Caco-2 (cell line): ENCODE data around the gene ZC3H6. TPM values are rescaled to one million over a fixed set of nuclear protein-coding genes. Genes with fewer than 3 reads are reported as not detected.

Experiments
- BruUV-seq: library from RNA; stranded (reverse); fragments of 400-500 nt; replicated peaks from 2 replicates; lab custom pipeline; 2021; lab: Mats Ljungman, UMichigan
- CTCF ChIA-PET: fragments of 300-600 bp; sonication (Branson Sonifier 250); formaldehyde crosslinking; loops from one replicate; lab custom pipeline; 2022; ENCODE audit warnings: antibody characterized with exemption; lab: Charles Lee
- POLR2A ChIA-PET: fragments of 300-600 bp; sonication (Branson Sonifier 250); formaldehyde crosslinking; loops from one replicate; lab custom pipeline; 2022; ENCODE audit warnings: antibody characterized with exemption; lab: Charles Lee
- DNase-seq, 2 experiments: peaks; one replicate each; pipeline versions ENCODE4 v3.0.0 to v3.0.0-alpha.2; 2020 to 2022
- H3K27me3 ChIP-seq: replicated peaks from 2 replicates; pipeline ENCODE4 v1.6.0; 2011; ENCODE audit warnings: low read length; ENCODE audit not compliant: control insufficient read depth, insufficient read depth
- H3K36me3 ChIP-seq: 2 replicates; pipeline ENCODE4 v1.5.1; 2011; ENCODE audit warnings: low read length; ENCODE audit not compliant: control insufficient read depth, insufficient read depth
- H3K4me1 ChIP-seq: fragments of 250-450 bp; sonication (Bioruptor Pico); 2 replicates; pipeline ENCODE4 v1.5.1; 2020; ENCODE audit warnings: mild to moderate bottlenecking
- H3K4me3 ChIP-seq: 2 replicates; pipeline ENCODE4 v1.5.1; 2011; ENCODE audit warnings: low read depth, mild to moderate bottlenecking, control low read depth, low read length
- H3K9me3 ChIP-seq: fragments of 250-450 bp; sonication (Bioruptor Pico); 2 replicates; pipeline ENCODE4 v1.5.1; 2020; ENCODE audit warnings: mild to moderate bottlenecking, moderate library complexity
- H3K27ac Mint-ChIP-seq: one replicate; pipeline ENCODE4 v1.8.0; 2022; ENCODE audit warnings: mixed read lengths; ENCODE audit not compliant: unreplicated experiment
- H3K27me3 Mint-ChIP-seq: one replicate; pipeline ENCODE4 v1.8.0; 2022; ENCODE audit warnings: mixed read lengths; ENCODE audit not compliant: insufficient read depth, unreplicated experiment
- H3K36me3 Mint-ChIP-seq: one replicate; pipeline ENCODE4 v1.8.0; 2022; ENCODE audit warnings: mild to moderate bottlenecking, mixed read lengths; ENCODE audit not compliant: insufficient read depth, unreplicated experiment
- H3K4me1 Mint-ChIP-seq: one replicate; pipeline ENCODE4 v1.8.0; 2022; ENCODE audit warnings: low read depth, mixed read lengths; ENCODE audit not compliant: unreplicated experiment
- H3K4me3 Mint-ChIP-seq: one replicate; pipeline ENCODE4 v1.8.0; 2022; ENCODE audit warnings: mild to moderate bottlenecking, moderate library complexity, mixed read lengths; ENCODE audit not compliant: unreplicated experiment
- H3K9me3 Mint-ChIP-seq: one replicate; pipeline ENCODE4 v1.8.0; 2022; ENCODE audit warnings: mixed read lengths; ENCODE audit not compliant: unreplicated experiment
- intact Hi-C: fragments of 100-400 bp; cut with micrococcal nuclease; formaldehyde crosslinking; loops from one replicate; pipeline ENCODE4 v1.10.0; 2022; ENCODE audit not compliant: unreplicated experiment
- total RNA-seq: library from RNA; stranded (reverse); gene quantifications from 2 replicates; pipeline ENCODE4 v1.2.3, GENCODE V29; 2022
- TF ChIP-seq, protein P1 (sequence below), 2 experiments: fragments of 200-600 bp in 1 of 2; IDR thresholded peaks; 1 replicate in 1 of 2; 2 replicates in 1 of 2; pipeline versions ENCODE4 v1.5.1 to v1.8.0; 2011 to 2022; ENCODE audit warnings: antibody characterized with exemption in 1 of 2, control low read depth in 1 of 2, inconsistent platforms in 1 of 2, low read depth in 1 of 2, low read length in 1 of 2, mild to moderate bottlenecking in 1 of 2, moderate library complexity in 1 of 2; ENCODE audit not compliant: insufficient read depth in 1 of 2, severe bottlenecking in 1 of 2, unreplicated experiment in 1 of 2

The ZC3H6 gene
- total RNA-seq, 1 experiment from 2014 or later, result 1.9 TPM

DNA sequence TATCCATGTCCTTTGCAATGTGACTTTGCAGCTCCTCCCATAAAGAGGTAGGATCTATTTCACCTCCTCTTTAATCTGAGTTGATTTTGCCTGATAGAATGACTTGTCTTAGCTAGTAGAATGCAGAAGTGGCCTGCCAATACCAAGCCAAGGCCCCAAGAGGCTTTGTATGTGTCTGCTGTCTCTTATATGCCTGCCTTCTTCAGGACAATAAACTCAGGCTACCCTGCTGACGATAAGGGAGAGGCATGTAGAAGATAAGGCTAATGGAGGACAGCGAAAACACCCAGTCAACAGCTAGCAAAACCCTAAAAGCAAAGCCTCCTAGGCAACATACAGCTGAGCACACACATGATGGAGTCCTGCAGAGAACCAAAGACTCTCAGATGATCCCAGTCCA lies 18.7 kb upstream of the ZC3H6 start:
- ChIA-PET CTCF (interaction anchor here (0.7 kb wide), 1 partner anchor 195 kb away, joined by 4 read pairs; no protein-coding TSS in a partner anchor), POLR2A (no interaction called here)
- Mint-ChIP-seq H3K9me3 (no peaks in the 10 kb centered on the region), H3K27ac (no peak overlapping the region), H3K4me3 (no peak overlapping the region), H3K27me3 (no peaks in the 10 kb centered on the region), H3K36me3 (peaks cover 9% of the 10 kb centered on the region), H3K4me1 (peaks cover 5% of the 10 kb centered on the region)
- TF ChIP-seq, protein P1, sequence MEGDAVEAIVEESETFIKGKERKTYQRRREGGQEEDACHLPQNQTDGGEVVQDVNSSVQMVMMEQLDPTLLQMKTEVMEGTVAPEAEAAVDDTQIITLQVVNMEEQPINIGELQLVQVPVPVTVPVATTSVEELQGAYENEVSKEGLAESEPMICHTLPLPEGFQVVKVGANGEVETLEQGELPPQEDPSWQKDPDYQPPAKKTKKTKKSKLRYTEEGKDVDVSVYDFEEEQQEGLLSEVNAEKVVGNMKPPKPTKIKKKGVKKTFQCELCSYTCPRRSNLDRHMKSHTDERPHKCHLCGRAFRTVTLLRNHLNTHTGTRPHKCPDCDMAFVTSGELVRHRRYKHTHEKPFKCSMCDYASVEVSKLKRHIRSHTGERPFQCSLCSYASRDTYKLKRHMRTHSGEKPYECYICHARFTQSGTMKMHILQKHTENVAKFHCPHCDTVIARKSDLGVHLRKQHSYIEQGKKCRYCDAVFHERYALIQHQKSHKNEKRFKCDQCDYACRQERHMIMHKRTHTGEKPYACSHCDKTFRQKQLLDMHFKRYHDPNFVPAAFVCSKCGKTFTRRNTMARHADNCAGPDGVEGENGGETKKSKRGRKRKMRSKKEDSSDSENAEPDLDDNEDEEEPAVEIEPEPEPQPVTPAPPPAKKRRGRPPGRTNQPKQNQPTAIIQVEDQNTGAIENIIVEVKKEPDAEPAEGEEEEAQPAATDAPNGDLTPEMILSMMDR (IDR thresholded peaks at IDR 0.05; ENCODE audit: insufficient read depth in 1 of 2, low read depth in 1 of 2, low read length in 1 of 2, severe bottlenecking in 1 of 2, unreplicated experiment in 1 of 2), result no peak
- intact Hi-C loops, result loop anchor here (5.0 to 10.0 kb wide), 4 partner anchors 134 to 372 kb away; partner anchors contain the start of genes ANAPC1, RGPD8 and TTL
- BruUV-seq, result no TSS peak
- DNase-seq, result no peak
- Histone ChIP-seq H3K9me3 (no peaks in the 10 kb centered on the region), H3K4me3 (no peak overlapping the region), H3K4me1 (peaks cover 12% of the 10 kb centered on the region; the same call in 1 of the 2 replicates), H3K27me3 (no peaks in the 10 kb centered on the region), H3K36me3 (no peaks in the 10 kb centered on the region)

- H3K4me1 ChIP-seq, result peaks cover 12% of the 10 kb centered on the region; the same call in 1 of the 2 replicates
- H3K36me3 ChIP-seq, result no peaks in the 10 kb centered on the region
- TF ChIP-seq, protein P1 (IDR thresholded peaks at IDR 0.05; ENCODE audit: insufficient read depth in 1 of 2, low read depth in 1 of 2, low read length in 1 of 2, severe bottlenecking in 1 of 2, unreplicated experiment in 1 of 2), result no peak
- POLR2A ChIA-PET, result no interaction called here
- no peak overlapping the region for H3K4me3 ChIP-seq
- BruUV-seq, result no TSS peak
- no peaks in the 10 kb centered on the region for H3K9me3 ChIP-seq
- intact Hi-C loops, result loop anchor here (5.0 to 10.0 kb wide), 4 partner anchors 135 to 373 kb away; partner anchors contain the start of genes ANAPC1, RGPD8 and TTL
- H3K27ac Mint-ChIP-seq, result no peak overlapping the region
- peaks cover 5% of the 10 kb centered on the region for H3K4me1 Mint-ChIP-seq
- H3K9me3 Mint-ChIP-seq, result no peaks in the 10 kb centered on the region
- peaks cover 9% of the 10 kb centered on the region for H3K36me3 Mint-ChIP-seq
- no peak for DNase-seq
- no peak overlapping the region for H3K4me3 Mint-ChIP-seq
- no peaks in the 10 kb centered on the region for H3K27me3 Mint-ChIP-seq
- CTCF ChIA-PET, result no interaction called here
- no peaks in the 10 kb centered on the region for H3K27me3 ChIP-seq
These were observed 17.8 kb upstream of the ZC3H6 start for GRCh38 chr2:112257575-112257974.

DNA sequence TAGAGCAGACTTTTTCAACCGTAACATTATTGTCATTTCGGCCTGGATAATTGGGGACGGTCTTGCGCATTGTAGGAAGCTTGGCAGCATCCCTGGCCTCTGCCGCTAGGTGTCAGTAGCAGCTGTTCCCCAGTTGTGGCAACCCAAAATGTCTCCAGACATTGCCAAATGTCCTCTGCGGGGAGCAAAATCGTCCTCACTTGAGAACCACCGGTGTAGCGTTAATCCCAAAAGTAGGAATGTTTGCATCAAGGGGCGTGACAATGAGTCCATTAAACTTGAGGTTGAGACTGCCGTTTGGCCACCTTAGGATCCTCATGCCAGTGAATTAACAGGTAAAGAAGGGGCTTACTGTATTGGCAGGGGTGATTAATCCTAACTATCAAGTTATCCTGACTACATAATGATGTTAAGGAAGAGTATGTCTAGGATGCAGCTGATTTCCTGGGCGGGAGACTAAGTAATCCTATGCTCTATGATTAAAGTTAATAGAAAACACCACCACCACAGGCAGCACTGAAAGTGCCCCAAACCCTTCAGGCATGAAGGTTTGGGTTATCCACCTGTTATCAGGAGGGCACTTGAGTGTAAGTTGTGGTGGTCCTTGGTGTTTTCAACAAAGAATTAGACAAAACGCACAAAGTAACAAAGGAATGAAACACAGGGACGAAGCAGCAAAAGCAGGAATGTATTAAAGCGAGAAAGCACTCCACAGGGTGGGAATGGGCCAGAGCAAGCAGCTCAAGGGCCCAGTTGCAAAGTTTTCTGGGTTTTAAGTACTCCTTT lies 15.7 kb upstream of the ZC3H6 start:
- H3K36me3 Mint-ChIP-seq, result peaks cover 2% of the 10 kb centered on the region
- 0 out of 2 replicates have a peak overlapping the region, but pooled peaks have one; percentile 15 for H3K4me3 ChIP-seq
- 0 out of 2 replicates have a peak, but pooled peaks cover 3% of the 10 kb centered on the region for H3K4me1 ChIP-seq
- intact Hi-C loops, result loop anchor here (5.0 to 10.0 kb wide), 4 partner anchors 137 to 375 kb away; partner anchors contain the start of genes ANAPC1, RGPD8 and TTL
- no peaks in the 10 kb centered on the region; the same call in 1 of the 2 replicates for H3K9me3 ChIP-seq
- H3K4me3 Mint-ChIP-seq, result peak overlapping the region; percentile 49
- H3K4me1 Mint-ChIP-seq, result peaks cover 5% of the 10 kb centered on the region
- POLR2A ChIA-PET, result no interaction called here
- BruUV-seq, result no TSS peak
- no peaks in the 10 kb centered on the region for H3K36me3 ChIP-seq
- no peaks in the 10 kb centered on the region for H3K27me3 Mint-ChIP-seq
- no peak overlapping the region for H3K27ac Mint-ChIP-seq
- peak; percentile 79 to 84 for DNase-seq
- TF ChIP-seq, protein P1 (IDR thresholded peaks at IDR 0.05; ENCODE audit: insufficient read depth in 1 of 2, low read depth in 1 of 2, low read length in 1 of 2, severe bottlenecking in 1 of 2, unreplicated experiment in 1 of 2), result peak; percentile 91 to 97
- CTCF ChIA-PET, result interaction anchor here (0.5 to 1.4 kb wide), 4 partner anchors 44 to 222 kb away, joined by 3 to 10 read pairs (median 4); partner anchors contain the start of gene RGPD8
- no peaks in the 10 kb centered on the region for H3K27me3 ChIP-seq
- H3K9me3 Mint-ChIP-seq, result peaks cover 8% of the 10 kb centered on the region
